ENCODE data around the gene TBC1D5. TPM values are rescaled to one million over a fixed set of nuclear protein-coding genes. Genes with fewer than 3 reads are reported as not detected.

The TBC1D5 gene
- total RNA-seq, 1 experiment from 2014 or later: 38.3 TPM

- H3K9me3 Mint-ChIP-seq (ENCODE audit: low read depth, unreplicated experiment): no peaks in the 10 kb centered on the region
- BruUV-seq (replicated peaks): no TSS peak
- no peak overlapping the region for H3K27ac Mint-ChIP-seq (ENCODE audit: unreplicated experiment)
- DNase-seq: no peak
- no peaks in the 10 kb centered on the region for H3K36me3 Mint-ChIP-seq (ENCODE audit: insufficient read depth, unreplicated experiment)
- no peaks in the 10 kb centered on the region for H3K4me1 Mint-ChIP-seq (ENCODE audit: low read depth, unreplicated experiment)
- H3K4me3 Mint-ChIP-seq (ENCODE audit: low read depth, unreplicated experiment): no peak overlapping the region
- CTCF ChIA-PET: no interaction called here
- intact Hi-C loops (cut with micrococcal nuclease; ENCODE audit: unreplicated experiment): no loop called here
- no peaks in the 10 kb centered on the region for H3K27me3 Mint-ChIP-seq (ENCODE audit: unreplicated experiment)
- TF ChIP-seq CTCF (IDR thresholded peaks at IDR 0.05; ENCODE audit: unreplicated experiment): no peak
Measured at GRCh38 chr3:17373304-17373703, 369.1 kb downstream of the TBC1D5 start.

GRCh38 chr3:17372362-17373210 lies 369.8 kb downstream of the TBC1D5 start:
- CTCF ChIA-PET: no interaction called here
- H3K4me1 Mint-ChIP-seq (ENCODE audit: low read depth, unreplicated experiment): no peaks in the 10 kb centered on the region
- BruUV-seq (replicated peaks): no TSS peak
- intact Hi-C loops (cut with micrococcal nuclease; ENCODE audit: unreplicated experiment): no loop called here
- no peaks in the 10 kb centered on the region for H3K27me3 Mint-ChIP-seq (ENCODE audit: unreplicated experiment)
- H3K27ac Mint-ChIP-seq (ENCODE audit: unreplicated experiment): no peak overlapping the region
- no peak overlapping the region for H3K4me3 Mint-ChIP-seq (ENCODE audit: low read depth, unreplicated experiment)
- no peaks in the 10 kb centered on the region for H3K36me3 Mint-ChIP-seq (ENCODE audit: insufficient read depth, unreplicated experiment)
- DNase-seq: no peak
- TF ChIP-seq CTCF (IDR thresholded peaks at IDR 0.05; ENCODE audit: unreplicated experiment): no peak
- H3K9me3 Mint-ChIP-seq (ENCODE audit: low read depth, unreplicated experiment): no peaks in the 10 kb centered on the region

- TF ChIP-seq CTCF (IDR thresholded peaks at IDR 0.05; ENCODE audit: unreplicated experiment): no peak
- H3K4me1 Mint-ChIP-seq (ENCODE audit: low read depth, unreplicated experiment): no peaks in the 10 kb centered on the region
- no peaks in the 10 kb centered on the region for H3K9me3 Mint-ChIP-seq (ENCODE audit: low read depth, unreplicated experiment)
- intact Hi-C loops (cut with micrococcal nuclease; ENCODE audit: unreplicated experiment): no loop called here
- no peaks in the 10 kb centered on the region for H3K36me3 Mint-ChIP-seq (ENCODE audit: insufficient read depth, unreplicated experiment)
- H3K4me3 Mint-ChIP-seq (ENCODE audit: low read depth, unreplicated experiment): no peak overlapping the region
- H3K27me3 Mint-ChIP-seq (ENCODE audit: unreplicated experiment): no peaks in the 10 kb centered on the region
- no peak overlapping the region for H3K27ac Mint-ChIP-seq (ENCODE audit: unreplicated experiment)
- CTCF ChIA-PET: no interaction called here
- DNase-seq: no peak
- BruUV-seq (replicated peaks): no TSS peak
Measured at GRCh38 chr3:17369973-17370372, 372.5 kb downstream of the TBC1D5 start.

- no TSS peak for BruUV-seq (replicated peaks)
- intact Hi-C loops (cut with micrococcal nuclease; ENCODE audit: unreplicated experiment): no loop called here
- Mint-ChIP-seq H3K36me3 (ENCODE audit: insufficient read depth, unreplicated experiment) (no peaks in the 10 kb centered on the region), H3K4me3 (ENCODE audit: low read depth, unreplicated experiment) (no peak overlapping the region), H3K27ac (ENCODE audit: unreplicated experiment) (no peak overlapping the region), H3K9me3 (ENCODE audit: low read depth, unreplicated experiment) (no peaks in the 10 kb centered on the region), H3K27me3 (ENCODE audit: unreplicated experiment) (no peaks in the 10 kb centered on the region), H3K4me1 (ENCODE audit: low read depth, unreplicated experiment) (no peaks in the 10 kb centered on the region)
- CTCF ChIA-PET: no interaction called here
- DNase-seq: no peak
- TF ChIP-seq CTCF (IDR thresholded peaks at IDR 0.05; ENCODE audit: unreplicated experiment): no peak
Measured at GRCh38 chr3:17367171-17367570, 375.3 kb downstream of the TBC1D5 start.

Measured in Calu3 (cell line).